GM12801 (cell line): Measurements from ENCODE around the gene PREPL.

Experiments
- TF ChIP-seq, protein P1 (sequence below): IDR thresholded peaks from one replicate; pipeline ENCODE4 v1.5.1; 2011; ENCODE audit warnings: control low read depth; ENCODE audit not compliant: insufficient read length; ENCODE audit errors: extremely low read depth

The PREPL gene

DNA sequence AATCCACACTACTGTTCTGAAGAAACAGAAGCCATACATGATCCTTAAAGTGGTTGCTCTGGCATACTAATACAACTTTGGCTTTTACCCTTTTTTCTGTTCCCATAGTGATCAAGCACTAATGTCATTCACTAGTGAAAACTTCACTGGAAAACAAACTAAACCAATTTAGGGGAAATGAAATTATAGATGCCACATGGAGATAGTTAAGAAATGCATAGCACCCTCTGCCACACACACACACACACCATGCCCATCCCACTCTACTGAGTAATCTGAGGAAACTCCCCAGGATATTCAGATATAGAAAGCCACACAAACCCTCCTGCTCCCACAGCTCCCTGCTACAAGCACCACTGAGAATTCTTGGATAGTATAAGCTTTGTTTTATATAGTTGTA is 46.9 kb downstream of the PREPL start:
- TF ChIP-seq, protein P1, sequence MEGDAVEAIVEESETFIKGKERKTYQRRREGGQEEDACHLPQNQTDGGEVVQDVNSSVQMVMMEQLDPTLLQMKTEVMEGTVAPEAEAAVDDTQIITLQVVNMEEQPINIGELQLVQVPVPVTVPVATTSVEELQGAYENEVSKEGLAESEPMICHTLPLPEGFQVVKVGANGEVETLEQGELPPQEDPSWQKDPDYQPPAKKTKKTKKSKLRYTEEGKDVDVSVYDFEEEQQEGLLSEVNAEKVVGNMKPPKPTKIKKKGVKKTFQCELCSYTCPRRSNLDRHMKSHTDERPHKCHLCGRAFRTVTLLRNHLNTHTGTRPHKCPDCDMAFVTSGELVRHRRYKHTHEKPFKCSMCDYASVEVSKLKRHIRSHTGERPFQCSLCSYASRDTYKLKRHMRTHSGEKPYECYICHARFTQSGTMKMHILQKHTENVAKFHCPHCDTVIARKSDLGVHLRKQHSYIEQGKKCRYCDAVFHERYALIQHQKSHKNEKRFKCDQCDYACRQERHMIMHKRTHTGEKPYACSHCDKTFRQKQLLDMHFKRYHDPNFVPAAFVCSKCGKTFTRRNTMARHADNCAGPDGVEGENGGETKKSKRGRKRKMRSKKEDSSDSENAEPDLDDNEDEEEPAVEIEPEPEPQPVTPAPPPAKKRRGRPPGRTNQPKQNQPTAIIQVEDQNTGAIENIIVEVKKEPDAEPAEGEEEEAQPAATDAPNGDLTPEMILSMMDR, result no peak

DNA sequence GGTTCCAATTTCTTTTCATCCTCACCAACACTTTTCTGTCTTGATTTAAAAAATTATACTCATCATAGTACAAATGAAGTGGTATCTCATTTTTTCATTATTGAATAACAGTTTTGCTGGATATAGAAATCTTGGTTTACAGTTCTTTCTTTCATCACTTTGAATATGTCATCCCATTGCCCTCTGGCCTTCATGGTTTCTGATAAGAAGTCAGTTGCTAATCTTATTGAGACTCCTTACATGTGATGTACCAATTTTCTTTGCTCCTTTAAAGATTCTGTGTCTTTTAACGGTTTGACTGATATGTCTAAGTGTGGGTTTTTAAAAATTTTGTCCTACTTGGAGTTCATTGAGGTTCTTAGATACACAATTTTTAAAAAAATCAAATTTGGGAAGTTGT is 51.0 kb downstream of the PREPL start:
- TF ChIP-seq, protein P1, result no peak

- TF ChIP-seq, protein P1, result no peak
Observed at GRCh38 chr2:44305882-44306281, 55.4 kb downstream of the PREPL start.

GRCh38 chr2:44304258-44304657 is 57.0 kb downstream of the PREPL start:
- TF ChIP-seq, protein P1, result no peak

DNA sequence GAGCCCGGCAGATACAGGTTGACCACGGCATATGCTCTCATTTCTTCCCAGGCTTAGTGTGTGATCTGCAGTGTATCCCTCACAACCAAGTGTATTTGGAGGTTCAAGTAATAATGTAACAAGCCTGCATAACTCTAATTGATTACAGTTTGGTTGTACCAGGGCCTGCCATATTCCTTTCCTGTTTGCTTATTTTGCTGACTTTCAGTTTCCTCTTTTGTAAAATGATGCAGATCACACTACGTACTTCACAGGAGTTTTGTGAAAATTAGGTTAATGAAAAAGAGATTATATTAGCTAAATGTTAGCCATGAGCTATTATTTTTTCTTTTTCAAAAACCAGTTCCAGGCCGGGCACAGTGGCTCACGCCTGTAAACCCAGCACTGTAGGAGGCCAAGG is 60.2 kb downstream of the PREPL start:
- TF ChIP-seq, protein P1, result no peak

- TF ChIP-seq, protein P1, result no peak
Observed at GRCh38 chr2:44299635-44300034, 61.7 kb downstream of the PREPL start.

- TF ChIP-seq, protein P1, result no peak
Observed at GRCh38 chr2:44297431-44297830, 63.9 kb downstream of the PREPL start.

DNA sequence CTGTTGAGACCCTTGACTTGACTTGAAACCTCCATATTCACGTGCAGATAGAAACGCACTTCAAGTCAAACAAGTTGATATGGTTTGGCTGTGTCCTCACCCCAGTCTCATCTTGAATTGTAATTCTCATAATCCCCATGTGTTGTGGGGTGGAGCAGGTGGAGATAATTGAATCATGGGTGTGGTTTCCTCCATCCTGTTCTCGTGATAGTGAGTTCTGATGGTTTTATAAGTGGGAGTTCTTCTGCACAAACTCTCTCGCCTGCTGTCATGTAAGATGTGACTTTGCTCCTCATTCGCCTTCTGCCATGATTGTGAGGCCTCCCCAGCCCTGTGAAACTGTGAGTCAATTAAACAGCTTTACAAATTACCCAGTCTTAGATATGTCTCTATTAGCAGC is 64.6 kb downstream of the PREPL start:
- TF ChIP-seq, protein P1, result no peak
